ENCODE measurements around the gene NAV2.
"Not testable (repeated sequence)": the region's sequence is repeated elsewhere in the genome, so short reads cannot be mapped to it uniquely, and the experiment has no call there.

NAV2 gene

GRCh38 chr11:20067665-20068064, 355.0 kb downstream of the NAV2 start:
- no peak for DNase-seq

GRCh38 chr11:20068691-20069090, 356.1 kb downstream of the NAV2 start:
- DNase-seq = no peak

- DNase-seq = no peak
Measured at GRCh38 chr11:20070459-20070858, 357.8 kb downstream of the NAV2 start.

- DNase-seq = no peak
Measured at GRCh38 chr11:20075627-20076026, 363.0 kb downstream of the NAV2 start.

- DNase-seq = no peak
Measured at GRCh38 chr11:20078846-20079245, 366.2 kb downstream of the NAV2 start.

- no peak for DNase-seq
Measured at GRCh38 chr11:20080032-20080685, 367.5 kb downstream of the NAV2 start.

GRCh38 chr11:20081336-20081735, 368.7 kb downstream of the NAV2 start:
- DNase-seq = no peak

GRCh38 chr11:20083877-20084276, 371.2 kb downstream of the NAV2 start:
- DNase-seq = not testable (repeated sequence)

GRCh38 chr11:20084921-20085814, 372.5 kb downstream of the NAV2 start:
- no peak for DNase-seq

GRCh38 chr11:20085918-20086317, 373.3 kb downstream of the NAV2 start:
- DNase-seq = no peak

- peak; percentile 97 for DNase-seq
Measured at GRCh38 chr11:20087118-20087521, 374.5 kb downstream of the NAV2 start.

- DNase-seq = peak; percentile 38
Measured at GRCh38 chr11:20088397-20089225, 376.0 kb downstream of the NAV2 start.

GRCh38 chr11:20089367-20089766, 376.7 kb downstream of the NAV2 start:
- DNase-seq = no peak

GRCh38 chr11:20089796-20090653, 377.4 kb downstream of the NAV2 start:
- DNase-seq = peak; percentile 57

- DNase-seq = no peak
Measured at GRCh38 chr11:20090654-20091374, 378.2 kb downstream of the NAV2 start.

- DNase-seq = peak; percentile 90
Measured at GRCh38 chr11:20093775-20094174, 381.1 kb downstream of the NAV2 start.

GRCh38 chr11:20095189-20095588, 382.6 kb downstream of the NAV2 start:
- DNase-seq = no peak

- peak; percentile 95 for DNase-seq
Measured at GRCh38 chr11:20097319-20098221, 384.9 kb downstream of the NAV2 start.

GRCh38 chr11:20099527-20099926, 386.9 kb downstream of the NAV2 start:
- DNase-seq = no peak

GRCh38 chr11:20102397-20102796, 389.8 kb downstream of the NAV2 start:
- no peak for DNase-seq

Measured in fibroblast of skin of scalp (primary cell).